Right lobe of liver (tissue), 6 donors: ENCODE measurements around the gene TIAM2. TPM values are rescaled to one million over a fixed set of nuclear protein-coding genes. Genes with fewer than 3 reads are reported as not detected.

Experiments used
- ATAC-seq, 4 donors: fragments of 200-7000 bp; cut with Tn5 transposase; one replicate each; pipeline ENCODE4 v1.9.1; 2020; ENCODE audit warnings: mild to moderate bottlenecking in 4 of 4, moderate library complexity in 4 of 4
- DNase-seq, 3 donors: peaks; one replicate each; pipeline ENCODE4 v3.0.0-alpha.2; 2020
- H3K27ac ChIP-seq, 3 donors: fragments of 200-600 bp; one replicate each; pipeline ENCODE4 v1.8.0; 2022
- H3K27me3 ChIP-seq, 2 donors: fragments of 200-600 bp; one replicate each; pipeline ENCODE4 v1.8.0; 2022
- H3K36me3 ChIP-seq, 4 donors: fragments of 200-600 bp; sonication (generic) in 1 of 4; one replicate each; pipeline versions ENCODE4 v1.5.1 to v1.8.0; 2017 to 2022; ENCODE audit warnings: control low read depth in 1 of 4
- H3K4me1 ChIP-seq, 4 donors: fragments of 200-600 bp; sonication (generic) in 1 of 4; one replicate each; pipeline versions ENCODE4 v1.5.1 to v1.8.0; 2017 to 2022; ENCODE audit warnings: control low read depth in 1 of 4
- H3K4me3 ChIP-seq, 3 donors: fragments of 200-600 bp; one replicate each; pipeline ENCODE4 v1.8.0; 2022
- H3K9me3 ChIP-seq, 4 donors: fragments of 200-600 bp; sonication (generic) in 1 of 4; one replicate each; pipeline versions ENCODE4 v1.5.1 to v1.8.0; 2017 to 2022; ENCODE audit warnings: control low read depth in 1 of 4
- POLR2A ChIP-seq: fragments of 450-650 bp; IDR thresholded peaks from one replicate; pipeline ENCODE4 v1.6.1; 2017; ENCODE audit warnings: antibody characterized with exemption, mild to moderate bottlenecking
- WGBS: methylation state at CpG from one replicate; pipeline ENCODE4 v1.1.6; 2018; ENCODE audit warnings: low coverage, low lambda C conversion rate; ENCODE audit not compliant: insufficient coverage; ENCODE audit errors: missing lambda C conversion rate; 5-methylcytosine and 5-hydroxymethylcytosine counted together
- intact Hi-C, 2 donors: fragments of 100-400 bp; cut with DNase I; formaldehyde crosslinking; loops; one replicate each; pipeline versions ENCODE4 v1.11.2 to v1.14.1; 2022
- total RNA-seq, 6 experiments: library from RNA; depleted of rRNA in 2 of 6; stranded (reverse); fragments of >200 nt in 2 of 6; fragmentation: NEBNext Ultra II Directional in 3 of 6; extraction: Animal tissue kit (Norgen Biotek cat#: 25700) in 3 of 6; gene quantifications; one replicate each; pipeline versions ENCODE4 v1.1.0 to v1.2.4, GENCODE V29; 2016 to 2023
- TF ChIP-seq, protein P1 (sequence below), 4 donors: fragments of 200-600 bp in 3 of 4; fragments of 450-650 bp in 1 of 4; IDR thresholded peaks; one replicate each; pipeline versions ENCODE4 v1.5.1 to v1.8.0; 2016 to 2022; ENCODE audit warnings: antibody characterized with exemption in 4 of 4, mild to moderate bottlenecking in 2 of 4
- donor health status: DM: no; HTN: yes; CAD: no.
- donor health status: DM: no; HTN: no; CAD: no.
- donor health status: DM: no; HTN: no; CAD: no.
- donor health status: DM: no; HTN: yes; CAD: no.
- donor health status: DM: no; HTN: yes; CAD: no.

Gene TIAM2
- total RNA-seq, 6 experiments from 2014 or later, result 1.3 to 4.4 (median 1.7) TPM

DNA sequence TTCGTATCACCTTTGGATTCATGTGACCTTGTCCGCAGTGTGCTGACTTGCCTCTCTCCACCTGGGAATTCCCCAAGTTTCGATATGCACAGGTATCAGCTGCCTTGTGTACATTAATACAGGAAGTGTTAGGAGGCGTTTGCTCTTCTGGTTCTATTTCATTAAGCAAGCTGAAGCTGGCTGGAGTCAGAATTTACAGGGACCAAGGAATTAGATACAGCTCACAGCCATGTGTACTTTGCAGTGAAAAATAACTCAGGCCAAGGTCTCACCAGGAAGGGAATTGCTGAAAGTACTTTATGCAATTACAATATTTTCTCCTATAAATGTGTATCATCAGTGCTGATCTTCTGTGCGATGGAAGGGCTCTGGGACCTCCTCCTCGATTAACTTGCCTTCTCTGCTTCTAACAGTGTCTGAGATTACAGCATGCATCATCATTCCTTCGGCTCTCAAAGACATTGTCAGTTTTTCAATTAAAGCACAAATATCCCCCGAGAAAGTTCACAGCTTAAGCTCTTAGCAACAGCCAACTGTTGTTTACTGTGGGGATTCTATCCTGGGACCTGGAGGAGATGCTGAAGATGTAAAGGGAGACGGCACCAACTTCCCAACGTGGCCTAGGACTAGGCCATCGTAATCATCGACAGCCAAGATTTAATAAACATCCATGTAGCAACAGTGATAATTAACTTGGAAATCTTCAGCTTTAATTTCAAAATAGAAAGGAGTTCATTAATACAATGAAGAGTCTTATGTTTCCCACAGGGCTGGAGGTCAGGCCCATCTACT, 13.8 kb upstream of the TIAM2 start:
- 65% methylated on average over 12 of the region's 12 CpGs for WGBS
- TF ChIP-seq POLR2A, result no peak
- TF ChIP-seq, protein P1, sequence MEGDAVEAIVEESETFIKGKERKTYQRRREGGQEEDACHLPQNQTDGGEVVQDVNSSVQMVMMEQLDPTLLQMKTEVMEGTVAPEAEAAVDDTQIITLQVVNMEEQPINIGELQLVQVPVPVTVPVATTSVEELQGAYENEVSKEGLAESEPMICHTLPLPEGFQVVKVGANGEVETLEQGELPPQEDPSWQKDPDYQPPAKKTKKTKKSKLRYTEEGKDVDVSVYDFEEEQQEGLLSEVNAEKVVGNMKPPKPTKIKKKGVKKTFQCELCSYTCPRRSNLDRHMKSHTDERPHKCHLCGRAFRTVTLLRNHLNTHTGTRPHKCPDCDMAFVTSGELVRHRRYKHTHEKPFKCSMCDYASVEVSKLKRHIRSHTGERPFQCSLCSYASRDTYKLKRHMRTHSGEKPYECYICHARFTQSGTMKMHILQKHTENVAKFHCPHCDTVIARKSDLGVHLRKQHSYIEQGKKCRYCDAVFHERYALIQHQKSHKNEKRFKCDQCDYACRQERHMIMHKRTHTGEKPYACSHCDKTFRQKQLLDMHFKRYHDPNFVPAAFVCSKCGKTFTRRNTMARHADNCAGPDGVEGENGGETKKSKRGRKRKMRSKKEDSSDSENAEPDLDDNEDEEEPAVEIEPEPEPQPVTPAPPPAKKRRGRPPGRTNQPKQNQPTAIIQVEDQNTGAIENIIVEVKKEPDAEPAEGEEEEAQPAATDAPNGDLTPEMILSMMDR (IDR thresholded peaks at IDR 0.05), result no peak
- ATAC-seq, result peak in 3 of 4 donors; percentile 47 to 98 (median 55)
- no peaks in the 10 kb centered on the region for H3K27me3 ChIP-seq
- H3K4me1 ChIP-seq, result no peaks in the 10 kb centered on the region
- intact Hi-C loops, result no loop called here
- no peaks in the 10 kb centered on the region for H3K9me3 ChIP-seq
- no peak overlapping the region for H3K27ac ChIP-seq
- H3K36me3 ChIP-seq, result no peaks in the 10 kb centered on the region
- DNase-seq, result no peak
- H3K4me3 ChIP-seq, result no peak overlapping the region

DNA sequence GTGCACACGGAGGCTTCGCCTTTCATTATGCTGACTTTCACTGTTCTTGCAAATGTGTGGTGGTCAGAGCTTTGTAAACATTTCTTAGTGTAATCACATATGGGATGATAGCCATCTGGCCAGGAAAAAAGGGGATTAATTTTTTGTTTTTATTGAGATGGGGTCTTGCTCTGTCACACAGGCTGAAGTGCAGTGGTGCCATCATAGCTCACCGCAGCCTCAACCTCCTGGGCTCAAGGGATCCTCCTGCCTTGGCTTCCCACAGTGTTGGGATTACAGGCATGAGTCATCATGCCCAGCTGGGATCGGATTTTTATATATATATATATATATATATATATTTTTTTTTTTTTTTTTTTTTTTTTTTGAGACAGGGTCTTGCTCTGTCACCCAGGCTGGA, 11.0 kb upstream of the TIAM2 start:
- Histone ChIP-seq H3K27me3 (no peaks in the 10 kb centered on the region), H3K27ac (no peak overlapping the region), H3K9me3 (no peaks in the 10 kb centered on the region), H3K4me3 (no peak overlapping the region), H3K4me1 (no peaks in the 10 kb centered on the region), H3K36me3 (no peaks in the 10 kb centered on the region)
- 100% methylated on average over 2 of the region's 4 CpGs for WGBS
- DNase-seq (no peak), ATAC-seq (no peak)
- intact Hi-C loops, result no loop called here
- TF ChIP-seq POLR2A, result no peak
- TF ChIP-seq, protein P1 (IDR thresholded peaks at IDR 0.05), result no peak

DNA sequence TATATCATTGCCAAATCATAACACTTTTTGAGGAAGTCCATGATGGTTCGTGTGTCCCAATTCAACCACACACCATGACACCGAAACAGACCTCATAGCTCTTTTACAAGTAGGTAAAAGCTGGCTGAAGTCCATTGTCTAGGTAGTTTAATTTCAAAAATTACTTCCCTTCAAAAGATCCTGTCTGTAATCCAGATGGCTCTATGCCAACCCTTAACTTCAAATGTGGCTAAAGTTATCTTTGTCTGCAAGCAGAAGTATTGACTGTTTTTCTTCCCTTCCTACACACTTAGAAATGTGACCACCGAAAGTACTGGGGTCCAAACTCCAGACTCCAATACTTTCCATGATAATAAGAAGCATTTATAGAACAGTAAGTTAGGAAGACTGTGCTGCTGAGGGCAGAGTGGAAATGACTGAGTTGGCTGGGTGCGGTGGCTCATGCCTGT, 8.3 kb upstream of the TIAM2 start:
- Histone ChIP-seq H3K36me3 (no peaks in the 10 kb centered on the region), H3K4me1 (no peaks in the 10 kb centered on the region), H3K9me3 (no peaks in the 10 kb centered on the region), H3K4me3 (no peak overlapping the region), H3K27me3 (no peaks in the 10 kb centered on the region), H3K27ac (no peak overlapping the region)
- WGBS, result 46% methylated on average over 4 of the region's 4 CpGs
- TF ChIP-seq POLR2A, result no peak
- TF ChIP-seq, protein P1 (IDR thresholded peaks at IDR 0.05), result no peak
- no peak for DNase-seq
- intact Hi-C loops, result no loop called here
- ATAC-seq, result no peak

DNA sequence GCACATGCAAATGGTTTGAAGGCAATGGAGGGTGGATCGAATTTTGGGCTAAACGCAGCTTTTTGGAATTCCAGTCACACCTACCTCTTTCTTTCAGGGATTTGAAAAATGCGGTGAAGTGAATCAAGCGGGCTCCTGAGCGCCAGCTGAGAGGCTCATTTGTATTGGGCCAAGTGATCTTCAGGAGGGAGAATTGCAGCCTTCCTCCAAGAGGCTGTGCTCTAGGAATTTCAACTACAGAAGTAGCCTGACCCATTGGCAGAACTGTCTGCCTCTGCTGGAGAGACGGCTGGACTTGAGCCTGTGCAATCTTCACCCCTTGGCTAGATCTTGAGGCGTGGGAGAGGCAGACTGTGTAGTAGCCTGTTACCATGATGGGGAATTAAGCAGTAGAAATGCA, 5.7 kb upstream of the TIAM2 start:
- TF ChIP-seq, protein P1 (IDR thresholded peaks at IDR 0.05), result no peak
- no peak for TF ChIP-seq POLR2A
- Histone ChIP-seq H3K4me1 (no peaks in the 10 kb centered on the region), H3K9me3 (no peaks in the 10 kb centered on the region), H3K27me3 (no peaks in the 10 kb centered on the region), H3K36me3 (no peaks in the 10 kb centered on the region), H3K27ac (no peak overlapping the region), H3K4me3 (no peak overlapping the region)
- WGBS, result 91% methylated on average over 5 of the region's 7 CpGs
- no peak for ATAC-seq
- no peak for DNase-seq
- intact Hi-C loops, result no loop called here
